Cardiac muscle cell (in vitro differentiated cells and primary cell): Measurements from ENCODE around the gene KCNQ1. TPM values are rescaled to one million over a fixed set of nuclear protein-coding genes. Genes with fewer than 3 reads are reported as not detected.

Experiments
- DNase-seq, 2 donors: peaks; one replicate each; pipeline versions ENCODE4 v3.0.0 to v3.0.0-alpha.2; 2010 to 2017; ENCODE audit warnings: low read depth in 1 of 2, low spot score in 1 of 2
- H3K27ac ChIP-seq: fragments of 200-600 bp; sonication (generic); 2 replicates; pipeline ENCODE4 v1.5.1; 2016
- H3K27me3 ChIP-seq: fragments of 200-600 bp; sonication (generic); 2 replicates; pipeline ENCODE4 v1.6.0; 2016; ENCODE audit warnings: control low read depth
- H3K36me3 ChIP-seq: fragments of 200-600 bp; sonication (generic); 2 replicates; pipeline ENCODE4 v1.5.1; 2016; ENCODE audit warnings: control low read depth
- H3K4me1 ChIP-seq: fragments of 200-600 bp; sonication (generic); 2 replicates; pipeline ENCODE4 v1.8.1; 2017; ENCODE audit warnings: low read depth, mild to moderate bottlenecking, mixed run types
- H3K4me3 ChIP-seq: fragments of 200-600 bp; sonication (generic); 2 replicates; pipeline ENCODE4 v1.5.1; 2016; ENCODE audit warnings: mild to moderate bottlenecking
- H3K9me3 ChIP-seq: fragments of 200-600 bp; sonication (generic); 2 replicates; pipeline ENCODE4 v1.5.1; 2017; ENCODE audit warnings: low read depth, mild to moderate bottlenecking, control low read depth
- polyA plus RNA-seq: library from polyadenylated mRNA; unstranded; fragments of >200 nt; fragmentation: Nextera tagmentation; extraction: Ambion mirVana; gene quantifications from 2 replicates; pipeline ENCODE4 v1.2.1, GENCODE V29; 2016
- total RNA-seq: library from RNA; depleted of rRNA; stranded (reverse); fragments of >200 nt; gene quantifications from 2 replicates; pipeline ENCODE4 v1.2.3, GENCODE V29; 2016
- TF ChIP-seq, protein P1 (sequence below): IDR thresholded peaks from 2 replicates; pipeline ENCODE4 v1.5.1; 2012; ENCODE audit warnings: low read depth, mild to moderate bottlenecking, low read length

Gene KCNQ1
- total and polyA plus RNA-seq, 2 experiments from 2014 or later = 13.9 to 18.6 TPM

DNA sequence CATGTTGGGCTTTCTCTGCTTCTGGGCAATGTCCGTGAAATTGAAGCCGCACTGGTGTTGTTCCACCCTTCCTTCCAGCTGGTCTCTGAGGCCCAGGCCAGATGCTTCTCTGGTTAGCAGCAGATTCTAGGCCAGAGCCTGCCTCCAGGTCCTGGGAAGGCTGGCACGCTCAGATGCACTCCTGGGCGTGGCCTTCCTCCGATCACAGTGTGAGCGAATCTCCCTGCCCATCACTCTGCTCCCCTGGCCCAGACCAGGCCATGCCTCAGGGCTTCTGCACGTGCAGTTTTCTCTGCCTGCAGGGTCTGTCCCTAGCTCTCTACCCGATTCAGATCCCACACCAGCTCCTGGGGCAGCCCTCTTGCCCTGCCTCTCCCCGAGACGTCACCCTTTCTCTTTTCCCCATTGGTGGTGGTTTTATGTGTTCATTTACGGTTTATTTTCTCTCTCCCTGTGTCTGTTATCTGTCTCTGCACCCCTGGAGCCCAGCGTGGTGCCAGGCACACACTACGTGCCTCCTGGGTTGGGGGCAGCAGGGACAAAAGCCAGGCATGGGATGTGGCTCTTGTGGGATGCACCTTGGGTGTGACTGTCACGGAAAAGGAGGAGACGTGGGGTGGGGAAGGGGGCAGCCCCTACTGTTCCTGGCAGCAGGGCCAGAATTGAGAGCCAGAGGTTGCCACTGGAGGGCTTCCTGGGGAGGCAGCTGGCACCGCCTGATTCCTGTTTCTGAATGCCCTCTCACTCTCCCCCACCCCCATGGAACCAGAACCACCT lies 66.0 kb downstream of the KCNQ1 start:
- peaks cover 5% of the 10 kb centered on the region for H3K4me1 ChIP-seq
- TF ChIP-seq, protein P1, sequence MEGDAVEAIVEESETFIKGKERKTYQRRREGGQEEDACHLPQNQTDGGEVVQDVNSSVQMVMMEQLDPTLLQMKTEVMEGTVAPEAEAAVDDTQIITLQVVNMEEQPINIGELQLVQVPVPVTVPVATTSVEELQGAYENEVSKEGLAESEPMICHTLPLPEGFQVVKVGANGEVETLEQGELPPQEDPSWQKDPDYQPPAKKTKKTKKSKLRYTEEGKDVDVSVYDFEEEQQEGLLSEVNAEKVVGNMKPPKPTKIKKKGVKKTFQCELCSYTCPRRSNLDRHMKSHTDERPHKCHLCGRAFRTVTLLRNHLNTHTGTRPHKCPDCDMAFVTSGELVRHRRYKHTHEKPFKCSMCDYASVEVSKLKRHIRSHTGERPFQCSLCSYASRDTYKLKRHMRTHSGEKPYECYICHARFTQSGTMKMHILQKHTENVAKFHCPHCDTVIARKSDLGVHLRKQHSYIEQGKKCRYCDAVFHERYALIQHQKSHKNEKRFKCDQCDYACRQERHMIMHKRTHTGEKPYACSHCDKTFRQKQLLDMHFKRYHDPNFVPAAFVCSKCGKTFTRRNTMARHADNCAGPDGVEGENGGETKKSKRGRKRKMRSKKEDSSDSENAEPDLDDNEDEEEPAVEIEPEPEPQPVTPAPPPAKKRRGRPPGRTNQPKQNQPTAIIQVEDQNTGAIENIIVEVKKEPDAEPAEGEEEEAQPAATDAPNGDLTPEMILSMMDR = no peak
- H3K4me3 ChIP-seq = no peak overlapping the region
- H3K27ac ChIP-seq = no peak overlapping the region
- H3K27me3 ChIP-seq = peaks cover 46% of the 10 kb centered on the region
- no peaks in the 10 kb centered on the region for H3K36me3 ChIP-seq
- no peak for DNase-seq
- no peaks in the 10 kb centered on the region for H3K9me3 ChIP-seq

DNA sequence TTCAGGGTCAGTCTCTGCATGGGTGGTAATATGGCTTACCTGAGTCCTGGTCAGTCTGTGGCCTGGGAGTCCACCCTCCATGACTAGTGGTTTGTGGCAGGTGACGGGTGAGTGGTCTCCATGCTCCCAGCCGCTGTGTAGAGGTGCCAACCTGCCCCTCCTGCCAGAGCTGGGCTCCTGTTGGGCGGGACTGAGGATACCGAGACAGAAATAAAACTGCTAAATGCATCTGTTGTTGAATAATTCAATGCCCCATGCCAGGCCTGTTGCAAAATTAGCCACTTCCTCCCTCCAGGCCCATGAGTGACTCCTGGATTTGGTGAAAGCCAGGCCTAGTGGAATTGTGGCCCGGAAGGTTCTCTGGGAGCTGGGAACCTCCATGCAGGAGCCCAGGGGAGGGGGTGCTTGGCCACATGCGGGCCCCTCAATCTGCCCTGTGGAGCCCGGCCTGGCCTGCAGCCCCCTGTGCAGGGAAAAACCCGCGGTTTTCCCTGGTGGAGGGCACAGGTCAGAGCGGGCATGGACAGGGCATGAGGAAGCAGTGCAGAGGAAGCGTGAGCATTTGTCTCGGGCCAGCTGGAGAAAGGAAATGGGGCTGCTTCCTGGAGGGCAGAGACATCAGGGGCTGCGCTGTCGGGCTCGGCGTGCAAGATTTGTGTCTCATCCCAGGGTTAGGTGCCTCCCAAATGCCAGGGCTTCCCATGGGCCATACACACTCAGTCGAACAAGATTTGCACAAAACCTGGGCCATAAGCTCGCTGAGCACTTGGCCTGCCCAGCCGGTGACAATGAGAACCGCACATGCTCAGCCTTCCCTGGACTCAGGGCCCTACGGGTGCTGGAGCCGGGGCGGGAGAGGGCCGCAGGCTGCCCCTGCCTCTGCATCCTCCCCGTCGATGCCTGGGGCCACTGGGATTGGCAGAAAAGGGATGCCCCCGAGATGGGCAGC lies 66.9 kb downstream of the KCNQ1 start:
- DNase-seq = no peak

DNA sequence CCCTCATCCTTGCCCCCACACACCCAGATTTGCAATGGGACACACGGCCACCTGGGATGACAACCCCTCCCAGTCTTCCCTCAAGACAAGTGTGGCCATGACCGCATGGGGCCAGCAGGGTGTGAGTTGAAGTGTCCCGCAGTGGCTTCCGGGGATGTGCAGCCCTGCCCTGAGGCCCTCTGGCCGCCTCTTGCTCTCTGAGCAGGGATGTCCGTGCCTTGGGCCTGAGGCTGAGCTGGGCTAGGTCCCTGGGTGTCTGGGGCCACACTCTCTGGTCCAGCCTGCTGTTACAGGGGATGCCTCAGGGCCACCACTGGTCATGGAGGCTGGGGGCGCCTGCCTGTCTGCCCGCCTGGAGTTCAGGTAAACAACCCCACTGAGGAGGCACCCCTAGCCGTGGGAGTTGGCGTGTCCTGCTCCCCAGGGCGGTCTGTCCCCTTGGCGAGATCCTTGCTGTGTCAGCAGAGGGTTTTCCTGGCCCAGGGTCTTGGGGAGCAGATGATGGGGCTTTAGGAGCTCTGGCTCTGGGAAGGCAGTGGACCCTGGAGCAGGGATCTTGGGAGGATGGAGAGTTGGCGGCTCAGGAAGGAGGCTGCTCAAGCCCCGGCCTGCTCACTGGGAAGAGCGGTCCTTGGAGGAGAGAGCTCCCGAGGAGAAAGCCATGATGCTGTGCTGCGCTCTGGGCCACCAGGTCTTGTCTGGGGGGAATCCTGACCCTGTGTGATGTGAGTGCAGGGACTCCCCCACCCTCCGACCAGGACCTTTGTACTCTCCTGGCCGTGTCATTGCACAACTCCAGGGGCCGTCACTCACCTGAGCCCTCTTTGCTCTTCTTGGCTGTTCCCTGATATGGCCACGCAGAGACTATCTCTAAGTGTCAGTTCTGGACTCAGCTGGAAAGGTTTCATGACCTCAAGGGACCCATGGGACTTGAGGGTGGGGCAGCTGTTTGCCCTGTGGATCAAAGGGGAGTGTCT lies 67.9 kb downstream of the KCNQ1 start:
- Histone ChIP-seq H3K4me1 (peaks cover 5% of the 10 kb centered on the region), H3K4me3 (no peak overlapping the region), H3K9me3 (no peaks in the 10 kb centered on the region), H3K27ac (no peak overlapping the region), H3K27me3 (peaks cover 32% of the 10 kb centered on the region), H3K36me3 (no peaks in the 10 kb centered on the region)
- DNase-seq = no peak
- TF ChIP-seq, protein P1 = no peak

More for the DNA sequence above, 66.9 kb downstream of the KCNQ1 start:
- Histone ChIP-seq H3K4me3 (no peak overlapping the region), H3K27ac (no peak overlapping the region), H3K36me3 (no peaks in the 10 kb centered on the region), H3K27me3 (peaks cover 40% of the 10 kb centered on the region), H3K4me1 (peaks cover 5% of the 10 kb centered on the region), H3K9me3 (no peaks in the 10 kb centered on the region)
- TF ChIP-seq, protein P1 = no peak

DNA sequence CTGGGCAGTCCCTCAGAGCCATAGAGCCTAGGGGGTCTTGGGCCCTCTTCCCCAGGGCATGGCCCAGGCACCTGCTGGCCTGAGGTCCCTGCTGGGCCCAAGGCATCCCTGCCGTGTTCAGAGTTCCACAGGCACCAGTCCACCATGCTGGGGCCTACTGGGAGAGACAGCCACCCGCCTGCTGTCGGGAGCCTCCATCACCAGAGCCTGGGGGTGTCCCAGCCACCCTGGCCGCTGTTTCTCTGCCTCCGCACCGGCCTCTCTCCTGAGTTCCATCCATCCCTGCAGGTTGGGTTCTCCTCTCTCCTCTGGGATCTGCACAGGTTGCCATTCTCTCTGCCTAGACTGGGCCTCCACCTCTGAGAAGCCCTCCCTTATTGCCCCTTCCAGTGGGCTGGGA lies 68.6 kb downstream of the KCNQ1 start:
- H3K27ac ChIP-seq = no peak overlapping the region
- H3K4me3 ChIP-seq = no peak overlapping the region
- DNase-seq = no peak
- no peaks in the 10 kb centered on the region for H3K9me3 ChIP-seq
- peaks cover 5% of the 10 kb centered on the region for H3K4me1 ChIP-seq
- TF ChIP-seq, protein P1 = no peak
- no peaks in the 10 kb centered on the region for H3K36me3 ChIP-seq
- peaks cover 25% of the 10 kb centered on the region for H3K27me3 ChIP-seq
